GM19240 (cell line): ENCODE data around the gene HADHA.

Experiments
- DNase-seq: peaks from one replicate; pipeline ENCODE4 v3.0.0; 2011; ENCODE audit warnings: low spot score; ENCODE audit not compliant: insufficient read length

HADHA gene

DNA sequence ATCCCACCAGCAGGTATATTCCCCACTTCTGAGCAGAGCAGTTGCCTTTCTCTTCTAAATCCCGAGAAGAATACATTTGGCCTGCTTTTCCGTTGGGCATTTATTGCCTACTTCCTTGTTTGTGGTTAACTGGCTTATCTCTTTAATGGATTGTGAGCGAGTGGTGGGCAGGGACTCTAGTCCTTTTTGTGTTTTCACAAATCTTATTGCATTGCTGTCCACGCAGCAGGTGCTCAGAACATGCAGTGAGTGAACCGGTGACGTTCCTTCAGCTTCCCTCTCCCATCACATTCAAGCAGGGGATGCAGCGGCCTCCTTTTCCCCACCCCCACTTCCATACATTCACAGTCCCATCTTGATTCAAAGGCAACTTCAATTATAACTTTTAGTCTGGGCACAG lies 100.4 kb downstream of the HADHA start:
- no peak for DNase-seq

- DNase-seq = no peak
Measured at GRCh38 chr2:26141145-26141769, 103.2 kb downstream of the HADHA start.
